Lung (tissue), 12 donors: Measurements from ENCODE around the gene LSM11. TPM values are rescaled to one million over a fixed set of nuclear protein-coding genes. Genes with fewer than 3 reads are reported as not detected.
A peak's percentile ranks its signal among the peaks of the same experiment; 100 is the strongest.

Experiments used
- ATAC-seq: fragments of 200-7000 bp; cut with Tn5 transposase; one replicate; pipeline ENCODE4 v1.9.1; 2020; ENCODE audit warnings: moderate number of reproducible peaks; ENCODE audit not compliant: insufficient read depth, low FRiP score
- DNase-seq, 3 donors: peaks; one replicate each; pipeline ENCODE4 v3.0.0-alpha.2; 2013 to 2017
- H3K27ac ChIP-seq, 2 donors: one replicate each; pipeline ENCODE4 v1.5.1; 2013; ENCODE audit warnings: mild to moderate bottlenecking in 2 of 2, moderate library complexity in 2 of 2, control low read depth in 1 of 2, inconsistent platforms in 1 of 2, low read depth in 1 of 2, low read length in 1 of 2
- H3K27me3 ChIP-seq, 3 donors: one replicate each; pipeline ENCODE4 v1.5.1; 2013; ENCODE audit warnings: low read length in 2 of 3; ENCODE audit not compliant: control insufficient read depth in 3 of 3, insufficient read depth in 3 of 3
- H3K36me3 ChIP-seq, 4 donors: one replicate each; pipeline ENCODE4 v1.5.1; 2013; ENCODE audit warnings: low read length in 4 of 4, mild to moderate bottlenecking in 1 of 4, moderate library complexity in 1 of 4; ENCODE audit not compliant: control insufficient read depth in 4 of 4, insufficient read depth in 4 of 4
- H3K4me1 ChIP-seq, 5 donors: one replicate each; pipeline ENCODE4 v1.5.1; 2013; ENCODE audit warnings: low read length in 5 of 5, mild to moderate bottlenecking in 2 of 5, moderate library complexity in 1 of 5; ENCODE audit not compliant: control insufficient read depth in 5 of 5, insufficient read depth in 5 of 5
- H3K4me3 ChIP-seq: one replicate; pipeline ENCODE4 v1.5.1; 2013; ENCODE audit warnings: mild to moderate bottlenecking, control low read depth, moderate library complexity
- H3K9ac ChIP-seq, 2 donors: one replicate each; pipeline ENCODE4 v1.5.1; 2013; ENCODE audit warnings: low read length in 2 of 2, control low read depth in 1 of 2; ENCODE audit not compliant: insufficient read depth in 1 of 2
- H3K9me3 ChIP-seq, 4 donors: one replicate each; pipeline ENCODE4 v1.5.1; 2013; ENCODE audit warnings: low read length in 3 of 4, mild to moderate bottlenecking in 1 of 4, moderate library complexity in 1 of 4; ENCODE audit not compliant: control insufficient read depth in 4 of 4, insufficient read depth in 3 of 4
- CTCF ChIP-seq: IDR thresholded peaks from 2 replicates; pipeline ENCODE4 v1.5.1; 2012; ENCODE audit warnings: mild to moderate bottlenecking; ENCODE audit errors: control extremely low read depth, extremely low read depth
- WGBS, 2 donors: extraction: QIAGEN DNeasy Blood & Tissue Kit; methylation state at CpG; one replicate each; pipeline ENCODE4 v1.1.7; 2013; 5-methylcytosine and 5-hydroxymethylcytosine counted together
- polyA plus RNA-seq, 2 donors: library from polyadenylated mRNA; stranded (reverse); fragments of 200-250 nt; gene quantifications; one replicate each; pipeline ENCODE4 v1.2.1, GENCODE V29; 2013
- total RNA-seq, 2 donors: library from RNA; depleted of rRNA in 1 of 2; stranded (reverse); fragments of >200 nt in 1 of 2; gene quantifications; one replicate each; pipeline ENCODE4 v1.2.1, GENCODE V29; 2014 to 2021
- donor health status: control.
- donor health status: control.
- donor health status: Bipolar disorder and iron deficiency.
- donor health status: healthy.
- donor health status: DM: yes; HTN: yes; CAD: no.

The LSM11 gene
- total and polyA plus RNA-seq, 4 donors, result 0.93 to 7.0 (median 1.8) TPM

GRCh38 chr5:157766902-157767301 is 23.4 kb downstream of the LSM11 start:
- H3K4me3 ChIP-seq, result no peak overlapping the region
- DNase-seq (no peak), ATAC-seq (no peak)
- no peaks in the 10 kb centered on the region for H3K27me3 ChIP-seq
- no peak overlapping the region for H3K27ac ChIP-seq
- 83 to 92% methylated on average over 1 of the region's 1 CpG for WGBS, 2 donors
- H3K9ac ChIP-seq, result no peak overlapping the region
- peaks cover 0 to 4% (median 0%) of the 10 kb centered on the region in 5 donors for H3K4me1 ChIP-seq
- no peak for TF ChIP-seq CTCF
- H3K36me3 ChIP-seq, result no peaks in the 10 kb centered on the region
- H3K9me3 ChIP-seq, result peaks cover 0 to 6% (median 0%) of the 10 kb centered on the region in 4 donors

- Histone ChIP-seq H3K27me3 (no peaks in the 10 kb centered on the region), H3K9me3 (peaks cover 0 to 6% (median 0%) of the 10 kb centered on the region in 4 donors), H3K9ac (no peak overlapping the region), H3K27ac (no peak overlapping the region), H3K4me3 (no peak overlapping the region), H3K4me1 (no peaks in the 10 kb centered on the region), H3K36me3 (no peaks in the 10 kb centered on the region)
- no peak for ATAC-seq
- TF ChIP-seq CTCF, result no peak
- no peak for DNase-seq
- 79 to 99% methylated on average over 3 of the region's 3 CpGs for WGBS, 2 donors
Measured at GRCh38 chr5:157767689-157768088, 24.2 kb downstream of the LSM11 start.

- TF ChIP-seq CTCF, result no peak
- no peaks in the 10 kb centered on the region for H3K4me1 ChIP-seq
- no peaks in the 10 kb centered on the region for H3K36me3 ChIP-seq
- H3K9me3 ChIP-seq, result peaks cover 0 to 6% (median 0%) of the 10 kb centered on the region in 4 donors
- peak overlapping the region in 1 of 2 donors; percentile 13 for H3K27ac ChIP-seq
- DNase-seq, result no peak
- H3K9ac ChIP-seq, result no peak overlapping the region
- no peaks in the 10 kb centered on the region for H3K27me3 ChIP-seq
- H3K4me3 ChIP-seq, result no peak overlapping the region
- 93 to 99% methylated on average over 4 of the region's 4 CpGs for WGBS, 2 donors
- no peak for ATAC-seq
Measured at GRCh38 chr5:157770665-157771064, 27.2 kb downstream of the LSM11 start.

GRCh38 chr5:157772127-157772526 is 28.6 kb downstream of the LSM11 start:
- DNase-seq (no peak), ATAC-seq (no peak)
- Histone ChIP-seq H3K4me3 (no peak overlapping the region), H3K27ac (no peak overlapping the region), H3K27me3 (no peaks in the 10 kb centered on the region), H3K9me3 (peaks cover 0 to 6% (median 0%) of the 10 kb centered on the region in 4 donors), H3K4me1 (no peaks in the 10 kb centered on the region), H3K9ac (no peak overlapping the region), H3K36me3 (no peaks in the 10 kb centered on the region)
- WGBS, 2 donors, result 78 to 89% methylated on average over 10 of the region's 10 CpGs
- TF ChIP-seq CTCF, result no peak
